ENCODE results near the gene ABI1. TPM values are rescaled to one million over a fixed set of nuclear protein-coding genes. Genes with fewer than 3 reads are reported as not detected.
"Not testable (repeated sequence)": the region's sequence is repeated elsewhere in the genome, so short reads cannot be mapped to it uniquely, and the experiment has no call there.

ABI1 gene
- total RNA-seq: 84.0 and 86.6 TPM in 2 replicates

DNA sequence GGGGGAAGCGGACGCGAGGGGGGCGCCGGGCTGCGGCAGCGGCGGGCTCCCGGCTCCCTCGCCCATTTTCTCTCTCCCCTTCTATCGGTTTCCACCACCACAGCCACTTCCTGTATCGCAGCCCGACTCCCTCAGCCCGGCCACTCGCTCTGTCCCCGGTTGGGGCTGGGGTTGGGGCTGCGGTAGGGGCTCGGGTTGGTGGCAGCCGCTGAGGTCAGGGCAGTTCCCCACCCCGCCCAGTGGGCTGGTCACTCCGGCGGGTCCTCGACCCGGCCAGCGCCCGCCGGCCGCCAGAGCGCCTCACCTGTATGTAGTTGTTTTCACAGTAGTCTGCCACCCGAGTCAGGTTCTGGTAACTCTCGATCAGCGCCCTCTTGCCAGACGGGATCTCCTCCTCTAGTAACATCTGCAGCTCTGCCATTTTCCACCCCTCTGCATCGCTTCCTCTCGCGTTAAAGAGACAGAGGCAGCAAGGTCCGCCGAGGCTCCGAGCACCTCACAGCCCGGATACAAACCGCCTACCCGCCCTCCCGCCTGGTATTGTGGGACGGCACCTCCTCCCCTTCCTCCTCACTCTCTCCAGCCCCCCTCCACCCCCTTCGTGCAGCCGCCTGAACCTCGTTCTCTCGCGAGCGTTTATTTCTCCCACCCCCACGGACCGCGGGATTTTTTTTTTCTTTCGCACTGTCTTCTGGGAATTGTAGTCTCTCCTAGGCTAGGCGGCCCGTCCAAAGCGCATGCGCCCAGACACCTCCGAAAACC, at the start of gene ABI1:
Gene ABI1, minus strand, starts transcription at position 516 of the 762 bp plus-strand sequence. Its CDS starts 95 bp downstream, at position 421.
- intact Hi-C loops (cut with micrococcal nuclease): loop anchor here (1.0 to 2.0 kb wide), 16 partner anchors 22 to 1844 kb away; partner anchors contain the start of genes ANKRD26, ENKUR, MPP7 and PDSS1

DNA sequence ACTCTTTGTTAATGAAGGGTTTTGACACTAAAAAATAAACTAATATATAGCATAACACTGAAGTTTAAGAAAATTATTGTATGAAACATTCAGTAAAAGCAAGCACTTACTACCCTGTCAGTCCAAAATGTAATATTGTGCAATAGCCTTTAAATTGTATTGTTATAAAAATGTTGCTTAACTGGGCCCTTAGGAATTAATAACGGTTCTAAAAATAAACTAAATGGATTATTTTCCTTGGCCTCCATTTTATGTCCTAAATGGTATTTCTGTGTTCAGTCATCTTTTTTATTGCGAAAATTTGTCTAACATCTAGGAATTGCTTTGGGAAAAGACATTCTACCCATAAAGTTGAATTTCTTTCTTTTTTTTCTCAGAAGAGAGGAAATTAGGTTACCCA, 49.0 kb upstream of the ABI1 start:
- intact Hi-C loops (cut with micrococcal nuclease): no loop called here

DNA sequence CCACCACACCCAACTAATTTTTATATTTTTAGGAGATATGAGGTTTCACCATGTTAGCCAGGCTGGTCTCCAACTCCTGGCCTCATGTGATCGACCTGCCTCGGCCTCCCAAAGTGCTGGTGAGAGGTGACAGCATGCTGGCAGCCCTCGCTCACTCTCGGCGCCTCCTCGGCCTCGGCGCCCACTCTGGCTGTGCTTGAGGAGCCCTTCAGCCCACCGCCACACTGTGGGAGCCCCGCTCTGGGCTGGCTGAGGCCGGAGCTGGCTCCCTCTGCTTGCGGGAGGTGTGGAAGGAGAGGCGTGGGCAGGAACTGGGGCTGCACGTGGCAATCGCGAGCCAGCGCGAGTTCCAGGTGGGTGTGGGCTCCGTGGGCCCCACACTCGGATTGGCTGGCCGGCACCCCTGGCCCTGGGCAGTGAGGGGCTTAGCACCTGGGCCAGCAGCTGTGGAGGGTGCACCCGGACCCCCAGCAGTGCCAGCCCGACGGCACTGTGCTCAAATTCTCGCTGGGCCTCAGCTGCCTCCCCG, 44.6 kb upstream of the ABI1 start:
- intact Hi-C loops (cut with micrococcal nuclease): not testable (repeated sequence)

DNA sequence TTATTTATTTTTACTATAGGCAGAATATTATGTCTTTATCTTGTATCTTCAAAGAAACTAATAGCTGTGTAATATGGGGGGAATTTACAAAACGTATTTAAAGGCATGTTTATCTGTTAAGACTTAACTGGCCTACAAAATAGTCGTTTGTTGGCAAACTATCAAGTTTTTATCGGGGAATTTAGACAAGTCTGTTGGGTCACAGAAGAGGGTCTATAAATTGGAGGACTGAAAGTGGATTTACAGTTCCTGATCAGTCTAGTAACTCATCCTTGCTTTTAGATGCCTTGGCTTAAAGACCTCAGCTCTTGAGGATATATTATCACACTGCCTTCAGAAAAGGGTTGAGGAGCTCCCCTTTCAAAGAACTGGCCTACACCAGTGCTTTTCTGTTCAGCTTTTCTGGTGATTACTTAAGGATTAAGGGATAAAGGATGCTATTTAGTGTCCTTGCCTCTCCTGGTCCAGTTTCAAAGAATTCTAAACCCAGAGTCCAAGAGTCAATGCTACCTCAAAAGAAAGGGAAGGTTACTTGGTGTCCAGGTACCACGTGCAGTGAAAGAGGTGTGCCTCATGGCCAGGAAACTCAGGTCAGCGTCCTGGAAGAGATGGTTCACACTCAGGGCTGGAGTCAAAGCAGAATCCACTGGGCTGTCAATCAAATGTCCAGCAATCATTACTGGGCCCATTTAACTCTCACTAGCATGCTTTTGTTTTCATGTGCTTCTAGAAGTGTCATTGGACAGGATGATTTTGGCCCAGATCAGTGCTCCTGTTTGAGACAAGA, 42.9 kb upstream of the ABI1 start:
- intact Hi-C loops (cut with micrococcal nuclease): no loop called here

DNA sequence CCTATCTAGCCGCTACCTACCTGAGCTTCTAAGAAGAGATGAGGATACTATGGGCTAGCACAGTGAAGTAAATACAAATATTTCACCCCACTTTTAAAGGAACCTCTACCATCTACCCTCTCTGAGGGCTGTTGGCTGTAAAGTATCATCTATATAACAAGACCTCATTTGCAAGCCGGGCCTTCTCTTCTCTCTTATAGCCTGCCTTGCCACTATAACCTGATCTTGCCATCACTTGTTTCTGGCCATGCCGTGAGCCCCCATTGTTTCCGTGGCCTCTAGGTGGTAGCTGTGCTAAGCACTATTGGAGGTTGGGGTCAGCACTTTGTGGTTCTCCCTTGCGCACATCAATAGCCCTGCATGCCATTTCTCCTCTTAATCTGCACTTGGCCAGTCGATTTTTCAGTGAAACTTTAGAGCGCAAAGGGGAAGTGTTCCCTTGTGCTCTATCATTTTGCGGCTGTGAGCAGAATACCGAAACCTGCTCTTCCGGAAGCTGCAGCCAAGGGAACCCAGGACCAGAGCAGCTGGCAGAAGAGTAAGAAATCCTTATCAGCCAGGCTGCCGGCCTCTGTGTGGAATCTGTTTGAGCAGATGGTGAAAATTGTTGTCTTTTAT, 31.7 kb upstream of the ABI1 start:
- intact Hi-C loops (cut with micrococcal nuclease): not testable (repeated sequence)

DNA sequence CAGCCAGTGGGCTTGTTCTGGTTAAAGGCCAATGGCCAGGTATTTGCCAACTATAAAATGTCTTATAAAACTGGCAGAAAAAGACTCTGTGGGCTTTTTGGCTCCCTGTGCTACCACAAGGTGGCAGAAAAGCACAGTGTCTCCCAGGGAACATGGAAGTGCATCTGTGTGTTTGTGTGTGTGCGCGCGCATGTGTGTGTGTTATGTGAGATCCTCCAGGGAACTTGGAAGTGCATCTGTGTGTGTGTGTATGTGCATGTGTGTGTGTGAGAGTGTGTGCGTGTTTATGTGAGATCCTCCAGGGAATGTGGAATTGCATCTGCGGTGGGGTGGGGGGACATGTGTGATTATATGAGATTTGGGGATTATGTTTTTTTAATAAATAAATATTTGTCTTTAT, 30.2 kb upstream of the ABI1 start:
- intact Hi-C loops (cut with micrococcal nuclease): loop anchor here (1.0 kb wide), 3 partner anchors 210 to 469 kb away; partner anchors contain the start of gene YME1L1

DNA sequence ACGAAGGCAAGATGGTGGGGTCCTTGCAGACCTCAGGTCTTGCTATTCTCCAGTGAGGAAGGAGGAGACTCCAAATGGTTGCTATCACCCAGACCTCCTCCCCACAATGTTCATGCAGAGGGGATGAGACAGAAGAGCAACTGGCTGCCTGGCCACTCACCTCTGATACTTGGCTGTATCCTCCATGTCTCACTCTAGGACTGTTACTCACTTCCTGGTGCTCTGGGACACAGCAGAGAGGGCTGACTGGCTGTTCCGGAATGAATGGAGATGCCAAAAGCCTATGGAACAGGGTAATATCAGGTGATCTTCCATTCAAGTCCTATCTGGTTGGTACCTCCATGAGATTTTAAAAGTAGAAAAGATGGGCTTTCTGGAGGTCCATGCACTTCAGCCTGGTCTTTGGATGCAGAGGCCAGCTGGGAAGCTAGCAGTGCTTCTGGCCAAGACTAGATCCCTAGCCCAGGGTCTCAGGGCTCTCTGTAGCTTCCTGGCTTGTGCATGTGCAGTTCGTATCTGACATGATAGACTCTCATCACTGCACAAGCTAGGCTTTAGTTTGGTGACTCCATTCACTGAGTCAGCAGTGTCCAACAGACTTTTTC, 27.0 kb upstream of the ABI1 start:
- intact Hi-C loops (cut with micrococcal nuclease): loop anchor here (10.0 kb wide), 1 partner anchor 1013 kb away; no protein-coding TSS in a partner anchor

DNA sequence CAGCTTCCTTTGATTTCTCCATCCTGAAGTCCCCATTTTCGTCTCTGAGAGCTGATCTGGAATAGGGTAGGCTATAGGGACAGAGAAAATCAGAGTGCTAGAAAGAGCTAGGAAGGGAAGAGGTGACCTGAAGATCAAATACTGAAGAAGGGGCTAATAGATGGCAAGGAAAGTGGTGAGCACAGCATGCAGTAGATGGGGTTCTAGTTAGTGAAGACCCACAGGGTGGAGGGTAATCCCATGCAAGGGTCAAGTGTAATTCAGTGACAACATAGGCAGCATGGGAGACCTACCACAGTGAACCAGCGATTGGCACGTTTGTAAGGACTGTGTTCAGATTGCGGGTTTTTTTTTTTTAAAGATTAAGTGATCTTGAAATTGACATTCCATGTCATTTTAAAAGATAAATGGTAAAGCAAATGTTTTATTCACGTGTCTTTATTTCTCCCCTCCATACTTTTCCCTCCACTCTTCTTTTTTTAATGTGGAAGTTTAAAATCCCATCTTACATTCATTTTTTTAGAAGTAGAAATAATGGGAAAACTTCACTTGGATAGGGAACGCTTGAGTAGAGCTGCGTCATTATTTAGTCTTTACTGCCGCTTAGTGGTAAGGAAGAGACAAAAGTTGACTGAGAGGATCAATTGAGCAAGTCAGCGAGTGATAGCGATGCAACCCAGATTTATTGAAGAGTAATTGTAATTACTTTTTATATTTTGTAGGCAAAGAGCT, 21.0 kb upstream of the ABI1 start:
- intact Hi-C loops (cut with micrococcal nuclease): loop anchor here (1.0 to 10.0 kb wide), 9 partner anchors 20 to 1007 kb away; partner anchors contain the start of gene PDSS1

DNA sequence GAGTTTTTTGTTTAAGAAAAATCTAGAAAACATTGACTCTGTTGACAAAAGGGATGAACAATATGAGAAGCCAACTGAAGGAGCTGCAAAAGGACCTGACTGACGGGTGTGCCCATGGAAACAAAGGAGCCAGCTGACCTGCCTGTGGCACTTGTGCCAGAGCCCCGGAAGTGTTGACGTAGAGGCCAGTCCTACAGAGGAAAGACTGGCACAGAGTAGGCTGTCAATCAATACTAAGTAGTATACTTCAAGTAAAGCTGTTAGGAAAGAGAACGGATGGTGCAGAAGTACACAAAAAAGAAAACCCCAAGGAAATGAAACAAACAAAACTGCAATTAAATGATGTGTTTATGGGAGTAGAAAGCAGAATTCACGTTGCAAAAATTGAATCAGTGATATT, 19.0 kb upstream of the ABI1 start:
- intact Hi-C loops (cut with micrococcal nuclease): loop anchor here (5.0 to 10.0 kb wide), 2 partner anchors 322 to 1005 kb away; no protein-coding TSS in a partner anchor

DNA sequence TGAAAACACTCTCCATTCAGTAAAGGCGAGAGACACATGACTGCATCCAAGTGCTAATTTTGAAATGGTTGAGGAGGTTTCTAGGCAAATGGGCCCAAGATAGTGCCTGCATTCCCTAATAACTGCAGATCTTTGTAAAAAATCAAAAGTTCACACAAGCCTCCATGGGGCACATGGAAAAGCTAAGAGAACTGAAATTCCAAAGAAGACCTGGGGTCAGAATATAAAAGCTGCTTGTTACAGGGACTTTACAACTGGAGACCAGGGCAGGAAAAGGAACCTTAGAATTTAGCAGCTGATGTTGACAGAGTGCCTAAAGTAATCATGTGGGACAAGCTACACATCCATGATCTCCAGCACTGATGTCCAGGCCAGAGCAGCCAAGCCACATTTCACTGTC, 10.0 kb upstream of the ABI1 start:
- intact Hi-C loops (cut with micrococcal nuclease): no loop called here

DNA sequence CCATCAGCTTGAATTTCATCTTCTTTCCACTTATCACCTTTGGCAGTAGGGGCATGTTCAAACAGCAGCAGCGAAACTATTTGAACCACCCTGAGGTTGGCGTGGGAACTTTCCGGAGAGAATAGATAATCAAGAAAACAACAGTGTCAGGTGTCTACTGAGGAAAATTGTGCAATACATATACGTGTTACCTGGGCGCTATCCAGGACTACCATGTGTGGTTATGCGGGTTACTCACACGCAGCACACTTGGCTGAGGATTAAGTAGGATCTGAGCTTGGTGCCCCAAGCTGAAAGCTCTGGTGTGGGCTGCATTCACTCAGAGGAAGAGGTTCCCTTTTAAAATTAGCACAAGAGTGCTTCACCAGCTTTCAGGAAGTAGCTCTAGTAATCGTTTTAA, 8.8 kb upstream of the ABI1 start:
- intact Hi-C loops (cut with micrococcal nuclease): no loop called here

DNA sequence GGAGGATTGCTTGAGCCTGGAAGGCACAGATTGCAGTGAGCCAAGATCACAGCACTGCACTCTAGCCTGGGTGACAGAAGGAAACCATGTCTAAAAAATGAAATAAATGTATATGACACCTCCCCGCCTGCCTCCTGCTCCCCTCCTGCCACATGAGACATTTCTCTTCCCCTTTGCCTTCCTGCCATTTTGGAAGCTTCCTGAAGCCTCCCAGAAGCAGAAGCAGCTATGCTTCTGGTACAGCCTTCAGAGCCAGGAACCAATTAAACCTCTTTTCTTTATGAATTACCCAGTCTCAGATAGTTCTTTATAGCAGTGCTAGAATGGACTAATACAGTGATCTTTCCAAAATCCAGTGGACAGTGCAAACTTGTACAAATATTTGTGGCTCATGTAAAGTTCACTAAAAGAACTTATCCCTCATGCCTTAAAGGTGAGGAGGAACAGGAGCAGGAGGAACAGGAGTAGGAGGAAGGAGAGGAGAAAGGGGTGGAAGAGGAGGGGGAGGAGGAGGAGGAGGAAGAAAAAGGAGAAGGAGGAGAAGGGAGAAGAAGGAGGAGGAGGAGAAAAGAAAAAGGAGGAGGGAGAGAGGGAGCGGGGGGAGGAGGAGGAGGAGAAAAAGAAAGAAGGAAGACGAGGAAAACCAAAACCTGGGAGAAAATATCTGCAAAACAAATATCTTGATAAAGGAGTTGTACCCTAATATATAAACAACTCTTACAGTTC, 2.8 kb upstream of the ABI1 start:
- intact Hi-C loops (cut with micrococcal nuclease): no loop called here

DNA sequence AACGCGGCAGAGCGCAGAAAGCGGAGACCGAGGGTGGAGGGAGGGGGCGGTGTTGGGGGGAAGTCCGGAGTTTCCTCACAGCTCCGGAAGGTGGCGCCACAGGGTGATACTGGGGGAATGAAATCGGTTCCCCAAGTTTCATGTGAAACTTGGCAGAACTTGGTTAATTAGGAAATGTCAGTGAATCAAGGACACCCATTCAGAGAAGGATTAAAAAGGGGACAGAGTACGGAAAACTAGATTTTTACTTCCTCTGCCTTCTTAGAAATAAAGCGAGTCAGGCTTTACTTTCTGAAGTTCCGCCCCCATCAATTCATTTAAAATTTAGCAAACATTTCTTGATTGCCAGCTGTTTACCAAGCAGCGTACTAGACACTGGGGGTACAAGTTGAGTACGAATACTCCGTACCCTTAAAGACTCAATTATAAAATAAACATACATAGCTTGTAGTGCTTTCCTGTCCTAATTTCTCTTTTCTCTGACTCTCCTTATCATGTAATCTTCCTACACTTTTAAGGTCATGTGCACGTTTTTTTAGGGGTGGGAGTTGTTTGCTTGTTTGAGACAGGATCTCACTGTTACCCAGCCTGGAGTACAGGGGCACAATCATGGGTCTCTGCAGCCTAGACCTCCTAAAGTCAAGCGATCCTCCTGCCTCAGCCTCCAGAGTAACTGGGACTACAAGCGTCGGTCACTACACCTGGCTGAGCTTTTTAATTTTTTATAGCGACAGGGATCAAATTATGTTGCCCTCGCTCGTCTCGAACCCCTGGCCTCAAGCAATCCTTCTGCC, 644 bp upstream of the ABI1 start:
- intact Hi-C loops (cut with micrococcal nuclease): loop anchor here (1.0 to 2.0 kb wide), 13 partner anchors 21 to 1845 kb away; partner anchors contain the start of genes ANKRD26, ENKUR, PDSS1 and RAB18

DNA sequence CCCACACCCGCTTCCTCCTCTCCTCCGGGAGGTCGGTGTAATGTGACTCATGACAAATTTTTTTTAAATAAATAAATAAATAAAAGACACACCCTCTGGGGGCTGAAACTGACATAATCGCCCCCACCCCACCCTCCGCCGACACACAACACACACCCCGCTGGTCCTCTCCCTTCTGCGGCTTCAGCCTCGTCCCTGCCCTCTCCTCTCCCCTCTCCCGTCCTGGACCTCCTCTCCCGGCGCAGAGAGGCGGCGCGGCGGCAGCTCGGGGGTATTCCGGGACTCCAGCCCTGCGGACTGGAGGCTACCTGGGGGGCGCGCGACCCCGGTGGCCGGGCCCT, 686 bp downstream of the ABI1 start:
- intact Hi-C loops (cut with micrococcal nuclease): loop anchor here (1.0 to 2.0 kb wide), 6 partner anchors 123 to 1843 kb away; partner anchors contain the start of genes ENKUR, MPP7, THNSL1 and WAC

DNA sequence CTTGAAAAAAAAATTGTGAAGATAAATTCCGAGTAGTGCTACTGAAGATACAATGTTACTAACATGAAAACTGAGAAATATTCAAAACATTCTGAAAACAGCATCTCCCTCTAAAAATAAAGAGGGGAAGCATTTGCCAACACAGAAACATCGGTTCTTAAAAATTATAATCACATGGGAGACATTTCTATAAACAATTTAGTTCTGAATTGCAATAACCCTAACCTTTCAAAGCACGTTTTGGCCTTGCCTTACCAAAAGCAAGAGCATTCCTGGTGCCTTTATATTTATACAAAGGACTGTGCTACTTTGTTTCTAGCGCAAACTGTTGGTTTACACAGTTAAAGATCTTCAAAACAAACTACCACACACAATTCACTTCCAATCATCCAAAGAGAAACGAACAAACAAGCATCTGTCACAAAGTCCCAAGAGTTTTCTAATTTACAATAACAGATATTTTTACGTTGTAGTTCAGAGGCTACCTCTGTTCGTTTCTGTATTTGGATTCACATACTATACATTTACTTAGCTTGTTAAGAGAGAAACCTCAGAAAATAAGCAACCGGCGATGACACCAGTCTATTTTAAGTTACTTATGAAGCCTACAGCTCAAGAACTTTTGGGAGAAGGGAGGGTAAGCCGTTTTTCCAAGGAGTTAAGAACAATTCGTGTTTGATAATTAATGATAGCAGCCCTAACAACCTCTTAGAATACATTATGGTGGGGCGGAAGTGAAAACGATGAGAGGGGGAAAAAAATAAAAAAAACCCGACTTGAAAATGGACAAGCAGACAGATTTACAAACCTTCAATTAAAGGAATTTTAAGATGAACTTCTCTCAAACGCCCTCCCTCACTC, 1.3 kb downstream of the ABI1 start:
- intact Hi-C loops (cut with micrococcal nuclease): loop anchor here (1.0 to 2.0 kb wide), 7 partner anchors 122 to 1843 kb away; partner anchors contain the start of genes ENKUR, MPP7, THNSL1 and WAC

DNA sequence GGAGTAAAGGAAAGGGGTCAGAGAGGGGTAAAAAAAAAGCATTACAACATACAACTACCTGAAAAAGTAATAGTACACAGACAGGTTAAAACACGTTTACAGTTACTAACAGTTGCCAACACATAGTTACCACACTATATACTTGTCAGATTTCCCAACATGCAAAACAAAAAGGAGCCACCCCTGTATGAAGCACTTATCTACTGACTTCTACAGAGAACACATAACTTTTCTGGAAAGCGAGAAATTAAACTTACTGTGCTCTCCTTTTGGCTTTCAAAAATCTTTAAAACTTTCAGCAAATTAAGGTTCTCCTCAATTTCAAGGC, 2.1 kb downstream of the ABI1 start:
- intact Hi-C loops (cut with micrococcal nuclease): loop anchor here (1.0 kb wide), 1 partner anchor 132 kb away; no protein-coding TSS in a partner anchor

DNA sequence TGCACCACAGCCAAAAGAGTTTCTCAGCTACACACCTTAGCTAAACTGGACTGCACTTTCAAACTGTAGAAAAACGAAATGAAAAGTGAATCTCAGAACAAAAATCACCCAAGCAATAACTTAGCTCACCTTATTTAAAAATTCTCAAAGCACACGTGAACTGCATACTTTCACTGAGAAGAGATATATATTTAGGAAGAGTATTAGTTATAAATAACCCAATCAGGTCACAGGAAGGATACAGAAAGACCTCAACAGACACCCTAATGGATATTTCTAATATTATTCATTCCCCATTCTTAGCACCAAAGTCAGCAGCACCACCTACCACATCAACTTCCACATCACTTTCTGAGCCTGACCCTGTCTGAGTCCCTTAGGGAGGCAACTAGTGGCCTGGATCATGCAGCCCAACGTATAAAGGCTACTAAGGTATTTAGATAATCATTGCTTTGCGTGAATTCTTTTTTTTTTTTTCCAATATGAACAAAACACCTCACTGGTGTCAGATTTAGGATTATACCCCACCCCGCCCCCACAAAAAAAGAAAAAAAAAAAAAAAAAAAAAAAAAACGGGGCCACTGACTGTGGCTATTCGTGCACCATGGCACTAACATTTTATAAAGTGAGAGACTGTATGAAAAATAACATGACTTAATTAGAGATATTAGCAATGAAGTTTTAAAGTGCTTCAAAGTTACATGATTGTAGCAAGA, 2.6 kb downstream of the ABI1 start:
- intact Hi-C loops (cut with micrococcal nuclease): no loop called here

All from T-helper 1 cell treated with Interleukin-12 subunit alpha and Interleukin-12 subunit beta and Interleukin-4 antibody, amounts not matched to agents 30 ng/mL and 1 ng/mL, for 36 hours (primary cell).